Panc1 (cell line): ENCODE results near the gene MSANTD2. TPM values are rescaled to one million over a fixed set of nuclear protein-coding genes. Genes with fewer than 3 reads are reported as not detected.

ENCODE experiments used
- ATAC-seq: fragments of 200-7000 bp; cut with Tn5 transposase; 2 replicates; pipeline ENCODE4 v1.9.1; 2020; ENCODE audit warnings: mild to moderate bottlenecking, moderate library complexity
- BruUV-seq: library from RNA; stranded (reverse); fragments of 400-500 nt; replicated peaks from 2 replicates; lab custom pipeline; 2021; lab: Mats Ljungman, UMichigan
- CTCF ChIA-PET: fragments of 300-600 bp; sonication (Branson Sonifier 250); formaldehyde crosslinking; loops from one replicate; lab custom pipeline; 2022; ENCODE audit warnings: antibody characterized with exemption; lab: Charles Lee
- POLR2A ChIA-PET: fragments of 300-600 bp; sonication (Branson Sonifier 250); formaldehyde crosslinking; loops from one replicate; lab custom pipeline; 2022; ENCODE audit warnings: antibody characterized with exemption; lab: Charles Lee
- DNase-seq: peaks from one replicate; pipeline ENCODE4 v3.0.0-alpha.2; 2010; ENCODE audit warnings: low read depth, low spot score
- H3K27ac ChIP-seq: 2 replicates; pipeline ENCODE4 v1.5.1; 2011; ENCODE audit warnings: mild to moderate bottlenecking, low read length, inconsistent platforms
- H3K27me3 ChIP-seq: fragments of 200-500 bp; sonication (Bioruptor generic); 2 replicates; pipeline ENCODE4 v1.6.0; 2014; ENCODE audit warnings: low read length, inconsistent platforms; ENCODE audit not compliant: control insufficient read depth, insufficient read depth
- H3K36me3 ChIP-seq: fragments of 200-500 bp; sonication (Bioruptor generic); 2 replicates; pipeline ENCODE4 v1.5.1; 2014; ENCODE audit warnings: inconsistent platforms, mild to moderate bottlenecking, low read length, moderate library complexity; ENCODE audit not compliant: control insufficient read depth, insufficient read depth
- H3K4me1 ChIP-seq: 2 replicates; pipeline ENCODE4 v1.5.1; 2011; ENCODE audit warnings: inconsistent platforms, mild to moderate bottlenecking, low read length, moderate library complexity; ENCODE audit not compliant: control insufficient read depth, insufficient read depth
- H3K4me3 ChIP-seq, 2 experiments: 2 replicates each; pipeline ENCODE4 v1.5.1; 2011 to 2012; ENCODE audit warnings: low read depth in 2 of 2, low read length in 2 of 2, mild to moderate bottlenecking in 2 of 2, inconsistent platforms in 1 of 2, moderate library complexity in 1 of 2
- H3K9me3 ChIP-seq: fragments of 200-500 bp; sonication (Bioruptor generic); 2 replicates; pipeline ENCODE4 v1.5.1; 2014; ENCODE audit warnings: low read depth, mild to moderate bottlenecking, inconsistent platforms, low read length, moderate library complexity; ENCODE audit not compliant: control insufficient read depth, insufficient read depth
- POLR2AphosphoS5 ChIP-seq: IDR thresholded peaks from 2 replicates; pipeline ENCODE4 v1.6.1; 2012; ENCODE audit warnings: mild to moderate bottlenecking, low read depth, low read length, moderate library complexity
- SIN3A ChIP-seq: IDR thresholded peaks from 2 replicates; pipeline ENCODE4 v1.6.1; 2012; ENCODE audit warnings: low read depth, mild to moderate bottlenecking, low read length, moderate library complexity, borderline replicate concordance; ENCODE audit not compliant: insufficient read depth
- TCF7L2 ChIP-seq: IDR thresholded peaks from 2 replicates; pipeline ENCODE4 v1.6.1; 2011; ENCODE audit warnings: mild to moderate bottlenecking, low read depth, low read length, inconsistent platforms
- in situ Hi-C: cut with HindIII; loops from 2 replicates; pipeline ENCODE4 v1.10.0; 2016; ENCODE audit warnings: low sequenced_read_pairs, low pct_unique_long_range_greater_than_20kb
- intact Hi-C: fragments of 100-400 bp; cut with micrococcal nuclease; formaldehyde crosslinking; loops from one replicate; pipeline ENCODE4 v1.10.0; 2022; ENCODE audit not compliant: unreplicated experiment
- total RNA-seq: library from RNA; stranded (reverse); gene quantifications from one replicate; pipeline ENCODE4 v1.2.1, GENCODE V29; 2021; ENCODE audit not compliant: unreplicated experiment
- TF ChIP-seq, protein P1 (sequence below): fragments of 450-650 bp; IDR thresholded peaks from 2 replicates; pipeline ENCODE4 v1.5.1; 2017; ENCODE audit warnings: mild to moderate bottlenecking
- TF ChIP-seq, protein P2 (sequence below), 2 experiments: IDR thresholded peaks; 2 replicates each; pipeline ENCODE4 v1.6.1; 2011 to 2012; ENCODE audit warnings: low read depth in 2 of 2, control low read depth in 1 of 2, low read length in 1 of 2, mild to moderate bottlenecking in 1 of 2, moderate library complexity in 1 of 2; ENCODE audit not compliant: insufficient read depth in 1 of 2

The MSANTD2 gene
- total RNA-seq, 1 experiment from 2014 or later = 20.5 TPM

DNA sequence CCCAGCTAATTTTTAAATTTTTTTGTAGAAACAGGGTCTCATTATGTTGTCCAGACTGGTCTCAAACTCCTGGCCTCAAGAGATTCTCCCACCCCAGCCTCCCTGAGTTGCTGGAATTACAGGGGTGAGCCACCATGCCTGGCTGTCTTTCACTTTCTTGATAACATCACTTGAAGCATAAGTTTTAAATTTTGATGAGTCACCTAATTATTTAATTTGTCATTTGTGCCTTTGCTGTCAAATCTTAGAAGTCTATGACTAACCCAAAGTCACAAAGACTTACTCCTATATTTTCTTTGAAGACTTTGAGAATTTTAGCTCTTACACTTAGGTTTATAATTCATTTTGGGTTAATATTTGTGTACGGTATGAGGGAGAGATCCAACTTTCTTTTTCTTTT lies 14.5 kb upstream of the MSANTD2 start:
- no peak overlapping the region for H3K4me3 ChIP-seq
- CTCF ChIA-PET = interaction anchor here (0.7 to 0.9 kb wide), 2 partner anchors 9 kb away, joined by 3 to 8 read pairs; no protein-coding TSS in a partner anchor
- in situ Hi-C loops = no loop called here
- TF ChIP-seq, protein P1, sequence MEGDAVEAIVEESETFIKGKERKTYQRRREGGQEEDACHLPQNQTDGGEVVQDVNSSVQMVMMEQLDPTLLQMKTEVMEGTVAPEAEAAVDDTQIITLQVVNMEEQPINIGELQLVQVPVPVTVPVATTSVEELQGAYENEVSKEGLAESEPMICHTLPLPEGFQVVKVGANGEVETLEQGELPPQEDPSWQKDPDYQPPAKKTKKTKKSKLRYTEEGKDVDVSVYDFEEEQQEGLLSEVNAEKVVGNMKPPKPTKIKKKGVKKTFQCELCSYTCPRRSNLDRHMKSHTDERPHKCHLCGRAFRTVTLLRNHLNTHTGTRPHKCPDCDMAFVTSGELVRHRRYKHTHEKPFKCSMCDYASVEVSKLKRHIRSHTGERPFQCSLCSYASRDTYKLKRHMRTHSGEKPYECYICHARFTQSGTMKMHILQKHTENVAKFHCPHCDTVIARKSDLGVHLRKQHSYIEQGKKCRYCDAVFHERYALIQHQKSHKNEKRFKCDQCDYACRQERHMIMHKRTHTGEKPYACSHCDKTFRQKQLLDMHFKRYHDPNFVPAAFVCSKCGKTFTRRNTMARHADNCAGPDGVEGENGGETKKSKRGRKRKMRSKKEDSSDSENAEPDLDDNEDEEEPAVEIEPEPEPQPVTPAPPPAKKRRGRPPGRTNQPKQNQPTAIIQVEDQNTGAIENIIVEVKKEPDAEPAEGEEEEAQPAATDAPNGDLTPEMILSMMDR = no peak
- no peaks in the 10 kb centered on the region for H3K9me3 ChIP-seq
- ATAC-seq = no peak
- no peaks in the 10 kb centered on the region for H3K4me1 ChIP-seq
- no peak for DNase-seq
- peaks cover 11% of the 10 kb centered on the region for H3K27me3 ChIP-seq
- intact Hi-C loops = no loop called here
- no peaks in the 10 kb centered on the region for H3K36me3 ChIP-seq
- no peak overlapping the region for H3K27ac ChIP-seq
- POLR2A ChIA-PET = no interaction called here
- no TSS peak for BruUV-seq

DNA sequence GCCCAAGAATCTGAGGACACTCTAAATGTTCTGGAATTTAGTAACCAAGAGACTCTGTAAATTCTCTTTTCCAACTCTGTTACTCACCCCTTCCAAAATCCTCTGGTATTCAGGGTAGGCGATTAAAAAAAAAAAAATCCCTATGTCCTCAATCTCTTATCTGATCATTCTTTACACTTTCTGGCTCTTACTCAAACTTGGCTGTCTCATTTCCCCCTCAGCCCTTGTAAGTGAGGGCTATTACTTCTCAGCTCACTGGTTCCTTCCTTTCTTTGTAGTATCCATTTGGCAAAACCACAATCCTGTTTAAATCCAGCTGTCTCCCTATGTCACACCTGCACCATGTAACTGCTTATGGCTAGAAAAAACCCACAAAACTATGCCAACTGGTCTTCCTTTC lies 12.7 kb upstream of the MSANTD2 start:
- no peak for ATAC-seq
- Histone ChIP-seq H3K4me1 (no peaks in the 10 kb centered on the region), H3K27me3 (peaks cover 7% of the 10 kb centered on the region; the same call in 1 of the 2 replicates), H3K4me3 (no peak overlapping the region), H3K27ac (no peak overlapping the region), H3K36me3 (no peaks in the 10 kb centered on the region), H3K9me3 (no peaks in the 10 kb centered on the region)
- no TSS peak for BruUV-seq
- TF ChIP-seq POLR2AphosphoS5 (no peak), SIN3A (no peak), TCF7L2 (no peak)
- TF ChIP-seq, protein P2, sequence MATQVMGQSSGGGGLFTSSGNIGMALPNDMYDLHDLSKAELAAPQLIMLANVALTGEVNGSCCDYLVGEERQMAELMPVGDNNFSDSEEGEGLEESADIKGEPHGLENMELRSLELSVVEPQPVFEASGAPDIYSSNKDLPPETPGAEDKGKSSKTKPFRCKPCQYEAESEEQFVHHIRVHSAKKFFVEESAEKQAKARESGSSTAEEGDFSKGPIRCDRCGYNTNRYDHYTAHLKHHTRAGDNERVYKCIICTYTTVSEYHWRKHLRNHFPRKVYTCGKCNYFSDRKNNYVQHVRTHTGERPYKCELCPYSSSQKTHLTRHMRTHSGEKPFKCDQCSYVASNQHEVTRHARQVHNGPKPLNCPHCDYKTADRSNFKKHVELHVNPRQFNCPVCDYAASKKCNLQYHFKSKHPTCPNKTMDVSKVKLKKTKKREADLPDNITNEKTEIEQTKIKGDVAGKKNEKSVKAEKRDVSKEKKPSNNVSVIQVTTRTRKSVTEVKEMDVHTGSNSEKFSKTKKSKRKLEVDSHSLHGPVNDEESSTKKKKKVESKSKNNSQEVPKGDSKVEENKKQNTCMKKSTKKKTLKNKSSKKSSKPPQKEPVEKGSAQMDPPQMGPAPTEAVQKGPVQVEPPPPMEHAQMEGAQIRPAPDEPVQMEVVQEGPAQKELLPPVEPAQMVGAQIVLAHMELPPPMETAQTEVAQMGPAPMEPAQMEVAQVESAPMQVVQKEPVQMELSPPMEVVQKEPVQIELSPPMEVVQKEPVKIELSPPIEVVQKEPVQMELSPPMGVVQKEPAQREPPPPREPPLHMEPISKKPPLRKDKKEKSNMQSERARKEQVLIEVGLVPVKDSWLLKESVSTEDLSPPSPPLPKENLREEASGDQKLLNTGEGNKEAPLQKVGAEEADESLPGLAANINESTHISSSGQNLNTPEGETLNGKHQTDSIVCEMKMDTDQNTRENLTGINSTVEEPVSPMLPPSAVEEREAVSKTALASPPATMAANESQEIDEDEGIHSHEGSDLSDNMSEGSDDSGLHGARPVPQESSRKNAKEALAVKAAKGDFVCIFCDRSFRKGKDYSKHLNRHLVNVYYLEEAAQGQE (IDR thresholded peaks at IDR 0.05; ENCODE audit: insufficient read depth in 1 of 2, low read depth in 2 of 2, low read length in 1 of 2) = no peak
- TF ChIP-seq, protein P1 = no peak
- ChIA-PET CTCF (no interaction called here), POLR2A (no interaction called here)
- DNase-seq = no peak
- intact Hi-C loops (no loop called here), in situ Hi-C loops (no loop called here)
